OCI-LY7 (cell line): Measurements from ENCODE around the gene SH3TC2.

Experiments
- CTCF ChIP-seq: fragments of 200-600 bp; sonication (generic); conservative IDR thresholded peaks from 2 replicates; pipeline ENCODE4 v1.5.1; 2014; ENCODE audit warnings: mild to moderate bottlenecking, antibody characterized with exemption, low read length, moderate library complexity, mixed read lengths
- EZH2phosphoT487 ChIP-seq: fragments of 200-600 bp; sonication (generic); IDR thresholded peaks from 2 replicates; pipeline ENCODE4 v1.6.1; 2018; ENCODE audit warnings: low read depth, borderline replicate concordance, mild to moderate bottlenecking, mixed run types, antibody characterized with exemption, low read length, moderate library complexity, mixed read lengths

- no peak for TF ChIP-seq EZH2phosphoT487
- TF ChIP-seq CTCF = no peak
These were observed at the start of gene SH3TC2 for GRCh38 chr5:149063017-149063687.
